Tibial nerve (tissue), 3 donors: ENCODE measurements around the gene CDC42BPB.

ENCODE experiments used
- POLR2A ChIP-seq, 2 donors: fragments of 450-650 bp; IDR thresholded peaks; one replicate each; pipeline ENCODE4 v1.6.1; 2017; ENCODE audit warnings: antibody characterized with exemption in 2 of 2, mild to moderate bottlenecking in 2 of 2, moderate library complexity in 2 of 2
- TF ChIP-seq, protein P1 (sequence below), 5 experiments: fragments of 200-600 bp in 3 of 5; fragments of 450-650 bp in 2 of 5; sonication (generic) in 3 of 5; IDR thresholded peaks; one replicate each; pipeline ENCODE4 v1.5.1; 2016 to 2019; ENCODE audit warnings: antibody characterized with exemption in 5 of 5, mild to moderate bottlenecking in 3 of 5, moderate library complexity in 2 of 5

DNA sequence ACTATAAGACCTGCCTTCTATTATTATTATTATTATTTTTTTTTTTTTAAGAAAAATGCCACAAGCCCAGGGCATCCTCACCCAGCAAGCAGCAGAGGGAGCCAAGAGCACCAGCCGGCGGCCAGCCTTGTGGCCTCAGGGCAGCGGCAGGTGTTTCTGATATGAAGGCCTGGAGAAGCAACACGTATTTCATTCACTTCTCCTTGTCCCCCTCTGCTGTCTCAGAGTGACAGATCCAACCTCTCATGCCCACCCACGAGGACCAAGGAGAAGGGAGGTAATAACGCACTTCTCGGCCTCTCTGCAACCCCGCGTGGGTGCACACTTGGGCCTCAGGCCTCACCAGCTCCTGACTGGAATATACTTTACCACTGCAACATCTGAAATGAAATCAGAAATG is 25.4 kb downstream of the CDC42BPB start:
- TF ChIP-seq, protein P1, sequence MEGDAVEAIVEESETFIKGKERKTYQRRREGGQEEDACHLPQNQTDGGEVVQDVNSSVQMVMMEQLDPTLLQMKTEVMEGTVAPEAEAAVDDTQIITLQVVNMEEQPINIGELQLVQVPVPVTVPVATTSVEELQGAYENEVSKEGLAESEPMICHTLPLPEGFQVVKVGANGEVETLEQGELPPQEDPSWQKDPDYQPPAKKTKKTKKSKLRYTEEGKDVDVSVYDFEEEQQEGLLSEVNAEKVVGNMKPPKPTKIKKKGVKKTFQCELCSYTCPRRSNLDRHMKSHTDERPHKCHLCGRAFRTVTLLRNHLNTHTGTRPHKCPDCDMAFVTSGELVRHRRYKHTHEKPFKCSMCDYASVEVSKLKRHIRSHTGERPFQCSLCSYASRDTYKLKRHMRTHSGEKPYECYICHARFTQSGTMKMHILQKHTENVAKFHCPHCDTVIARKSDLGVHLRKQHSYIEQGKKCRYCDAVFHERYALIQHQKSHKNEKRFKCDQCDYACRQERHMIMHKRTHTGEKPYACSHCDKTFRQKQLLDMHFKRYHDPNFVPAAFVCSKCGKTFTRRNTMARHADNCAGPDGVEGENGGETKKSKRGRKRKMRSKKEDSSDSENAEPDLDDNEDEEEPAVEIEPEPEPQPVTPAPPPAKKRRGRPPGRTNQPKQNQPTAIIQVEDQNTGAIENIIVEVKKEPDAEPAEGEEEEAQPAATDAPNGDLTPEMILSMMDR (IDR thresholded peaks at IDR 0.05), result no peak
- TF ChIP-seq POLR2A (IDR thresholded peaks at IDR 0.05), result no peak
